Measurements from ENCODE around the gene RBPMS2. TPM values are rescaled to one million over a fixed set of nuclear protein-coding genes. Genes with fewer than 3 reads are reported as not detected.

RBPMS2 gene
- total and polyA plus RNA-seq, 2 of the 8 experiments (the other 6 are each of a cell fraction or from before 2014, with no cell fraction given), result 55.8 to 238 TPM

DNA sequence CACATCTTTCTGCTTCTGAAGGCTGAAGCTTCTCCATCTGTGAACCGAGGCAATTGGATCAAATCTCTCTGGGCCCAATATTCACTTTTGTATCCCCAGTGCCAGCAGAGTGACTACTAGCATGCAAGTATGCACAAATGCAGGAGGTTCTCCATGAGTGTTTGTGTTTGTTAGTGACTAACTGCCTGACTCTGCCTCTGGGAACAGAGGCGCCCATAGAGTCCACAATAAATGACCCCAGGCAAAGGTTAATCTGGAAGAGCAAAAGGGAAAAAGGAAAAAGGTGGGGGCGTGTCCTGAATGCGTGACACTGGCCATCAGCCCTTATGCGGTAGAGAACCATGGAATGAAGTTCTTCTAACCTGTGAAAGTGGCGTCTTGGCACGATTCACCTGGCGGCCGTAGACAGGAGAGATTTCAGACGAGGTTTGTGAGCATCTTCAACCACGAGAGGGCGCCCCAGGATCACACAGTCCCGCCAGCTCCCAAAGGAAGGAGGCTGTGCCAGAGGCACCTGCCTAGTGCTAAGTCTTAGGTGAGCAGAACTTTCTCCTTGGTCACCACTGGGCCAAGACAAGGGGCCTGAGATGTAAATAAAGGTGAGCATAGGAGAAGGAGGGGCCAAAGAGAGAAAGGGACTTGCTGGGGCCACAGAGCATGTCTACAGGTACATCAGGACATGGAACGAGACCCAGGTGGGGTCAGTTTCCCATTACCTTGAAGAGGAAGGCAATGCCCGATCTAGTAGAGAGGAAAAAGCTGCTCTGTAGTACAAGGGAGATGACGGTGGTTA lies 44.2 kb downstream of the RBPMS2 start (continued):
- TF ChIP-seq SP1 (IDR thresholded peaks at IDR 0.05; ENCODE audit: low read depth, low read length) (no peak), TCF12 (IDR thresholded peaks at IDR 0.05; ENCODE audit: low read depth, low read length) (no peak), SIRT6 (IDR thresholded peaks at IDR 0.05; ENCODE audit: low read length) (no peak), POLR2AphosphoS5 (IDR thresholded peaks at IDR 0.05; ENCODE audit: low read depth, low read length) (no peak), POLR2A (IDR thresholded peaks at IDR 0.05; ENCODE audit: control extremely low read depth in 1 of 2, low read depth in 2 of 2, low read length in 2 of 2) (no peak; a peak in 1 of 3 replicates), CBX5 (IDR thresholded peaks at IDR 0.05; ENCODE audit: low read depth, low read length) (no peak), NRF1 (IDR thresholded peaks at IDR 0.05; ENCODE audit: low read depth, low read length) (no peak), CEBPB (IDR thresholded peaks at IDR 0.05; ENCODE audit: low read depth, low read length) (no peak), NANOG (IDR thresholded peaks at IDR 0.05; ENCODE audit: insufficient read depth, low read depth, low read length, poor library complexity, severe bottlenecking) (no peak), SRF (IDR thresholded peaks at IDR 0.05; ENCODE audit: low read depth, low read length) (no peak), EGR1 (IDR thresholded peaks at IDR 0.05; ENCODE audit: borderline replicate concordance, low read depth, low read length) (0 out of 2 replicates have a peak, but pooled peaks have one; percentile 20), CREB1 (IDR thresholded peaks at IDR 0.05) (peak; percentile 38; the same call in 1 of the 2 replicates), KDM4A (IDR thresholded peaks at IDR 0.05; ENCODE audit: low read depth, low read length, severe bottlenecking) (no peak), RBBP5 (IDR thresholded peaks at IDR 0.05; ENCODE audit: borderline replicate concordance, low read depth, low read length) (no peak), GTF2F1 (IDR thresholded peaks at IDR 0.05; ENCODE audit: borderline replicate concordance, low read depth, low read length) (no peak), POU5F1 (IDR thresholded peaks at IDR 0.05; ENCODE audit: low read depth, low read length) (no peak), YY1 (IDR thresholded peaks at IDR 0.05; ENCODE audit: low read depth, low read length) (no peak), RNF2 (IDR thresholded peaks at IDR 0.05; ENCODE audit: borderline replicate concordance, low read depth, low read length, missing control alignments, poor library complexity, severe bottlenecking) (no peak), TEAD4 (IDR thresholded peaks at IDR 0.05; ENCODE audit: low read depth, low read length) (no peak), EZH2 (IDR thresholded peaks at IDR 0.05; ENCODE audit: low read depth, low read length, severe bottlenecking) (no peak), EP300 (IDR thresholded peaks at IDR 0.05; ENCODE audit: borderline replicate concordance in 1 of 2, low read depth in 2 of 2, low read length in 2 of 2) (0 out of 3 replicates have a peak, but pooled peaks of 1 of the 2 experiments have one; percentile 24)
- TF ChIP-seq, protein P1, sequence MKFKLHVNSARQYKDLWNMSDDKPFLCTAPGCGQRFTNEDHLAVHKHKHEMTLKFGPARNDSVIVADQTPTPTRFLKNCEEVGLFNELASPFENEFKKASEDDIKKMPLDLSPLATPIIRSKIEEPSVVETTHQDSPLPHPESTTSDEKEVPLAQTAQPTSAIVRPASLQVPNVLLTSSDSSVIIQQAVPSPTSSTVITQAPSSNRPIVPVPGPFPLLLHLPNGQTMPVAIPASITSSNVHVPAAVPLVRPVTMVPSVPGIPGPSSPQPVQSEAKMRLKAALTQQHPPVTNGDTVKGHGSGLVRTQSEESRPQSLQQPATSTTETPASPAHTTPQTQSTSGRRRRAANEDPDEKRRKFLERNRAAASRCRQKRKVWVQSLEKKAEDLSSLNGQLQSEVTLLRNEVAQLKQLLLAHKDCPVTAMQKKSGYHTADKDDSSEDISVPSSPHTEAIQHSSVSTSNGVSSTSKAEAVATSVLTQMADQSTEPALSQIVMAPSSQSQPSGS (IDR thresholded peaks at IDR 0.05; ENCODE audit: low read length), result no peak
- TF ChIP-seq, protein P2, sequence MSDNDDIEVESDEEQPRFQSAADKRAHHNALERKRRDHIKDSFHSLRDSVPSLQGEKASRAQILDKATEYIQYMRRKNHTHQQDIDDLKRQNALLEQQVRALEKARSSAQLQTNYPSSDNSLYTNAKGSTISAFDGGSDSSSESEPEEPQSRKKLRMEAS (IDR thresholded peaks at IDR 0.05), result no peak

Data from H1 (cell line).